ENCODE data around the gene ZNF92.
A peak's percentile ranks its signal among the peaks of the same experiment; 100 is the strongest.
"Not testable (repeated sequence)": the region's sequence is repeated elsewhere in the genome, so short reads cannot be mapped to it uniquely, and the experiment has no call there.

The ZNF92 gene

DNA sequence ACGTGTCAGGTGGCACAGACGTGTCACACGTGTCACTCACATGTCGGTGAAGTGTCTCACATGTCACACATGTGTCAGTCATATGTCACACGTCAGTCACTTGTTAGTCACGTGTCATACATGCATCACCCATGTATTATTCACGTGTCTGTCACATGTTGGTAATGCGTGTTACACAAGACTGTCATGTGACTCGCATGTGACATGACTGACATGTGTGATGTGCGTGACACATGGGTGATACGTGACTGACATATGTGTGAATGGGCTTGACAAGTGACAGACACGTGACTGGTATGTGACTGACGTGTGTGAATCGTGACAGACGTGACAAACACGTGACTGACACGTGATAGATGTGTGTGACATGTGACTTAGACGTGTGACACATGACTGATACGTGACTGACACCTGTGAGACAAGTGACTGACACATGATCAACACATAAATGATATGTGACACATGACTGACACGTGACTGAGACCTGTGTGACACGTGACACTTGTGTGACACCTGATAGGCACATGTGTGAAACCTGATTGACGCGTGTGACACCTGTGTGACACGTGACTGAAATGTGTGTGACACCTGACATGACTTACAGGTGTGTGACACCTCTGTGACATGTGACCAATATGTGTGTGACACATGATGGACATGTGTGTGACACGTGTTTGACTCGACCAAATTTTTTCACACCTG, 56.1 kb downstream of the ZNF92 start:
- no peak for DNase-seq (ENCODE audit: low spot score)

DNA sequence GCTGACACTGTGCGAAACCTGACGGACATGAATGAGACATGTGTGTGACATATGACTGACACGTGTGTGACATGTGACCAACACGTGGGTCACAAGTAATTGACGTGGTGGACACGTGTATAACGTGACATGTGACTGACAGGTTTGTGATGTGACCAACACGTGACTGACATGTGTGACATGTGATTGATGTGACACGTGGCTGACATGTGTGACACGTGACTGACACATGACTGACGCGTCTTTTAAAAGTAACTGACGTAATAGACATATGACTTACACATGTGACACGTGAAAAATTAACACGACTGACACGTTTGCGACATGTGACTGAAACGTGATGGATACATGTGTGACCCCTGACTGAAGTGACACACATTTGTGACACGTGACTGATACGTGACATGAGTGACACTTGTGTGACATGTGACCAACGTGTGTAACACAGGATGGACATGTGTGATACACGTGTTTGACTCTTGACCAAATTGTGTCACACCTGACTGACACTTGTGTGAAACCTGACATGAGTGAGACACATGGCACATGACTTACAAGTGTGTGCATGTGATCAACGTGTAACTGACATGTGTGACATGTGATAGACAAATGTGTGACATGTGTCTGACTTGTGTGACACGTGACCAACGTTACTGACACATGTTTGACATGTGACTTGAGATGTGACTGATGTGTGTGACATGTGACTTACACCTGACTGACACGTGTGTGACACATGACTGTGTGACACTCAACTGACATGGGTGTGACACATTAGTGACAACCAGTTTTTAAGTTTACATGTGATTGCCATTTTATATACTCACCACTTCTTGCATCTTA, 56.9 kb downstream of the ZNF92 start:
- DNase-seq (ENCODE audit: low spot score), result no peak

DNA sequence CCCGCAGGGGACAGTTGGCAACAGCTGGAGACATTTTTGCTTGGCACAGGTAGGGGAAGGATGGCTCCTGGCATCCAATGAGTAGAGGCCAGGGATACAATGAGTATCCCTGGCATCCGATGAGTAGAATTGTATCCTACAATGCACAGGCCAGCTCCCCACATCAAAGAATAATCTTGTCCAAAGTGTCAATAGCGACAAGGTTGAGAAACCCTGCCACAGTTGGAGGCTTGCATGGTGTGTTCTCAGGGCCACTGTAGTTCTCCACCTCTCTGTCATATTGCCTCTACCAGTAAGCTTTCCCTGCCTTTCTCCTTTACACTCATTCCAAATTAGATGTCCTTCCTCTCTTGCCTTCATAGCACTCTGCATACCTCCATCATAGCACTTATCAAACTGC, 60.7 kb downstream of the ZNF92 start:
- no peak for DNase-seq (ENCODE audit: low spot score)

DNA sequence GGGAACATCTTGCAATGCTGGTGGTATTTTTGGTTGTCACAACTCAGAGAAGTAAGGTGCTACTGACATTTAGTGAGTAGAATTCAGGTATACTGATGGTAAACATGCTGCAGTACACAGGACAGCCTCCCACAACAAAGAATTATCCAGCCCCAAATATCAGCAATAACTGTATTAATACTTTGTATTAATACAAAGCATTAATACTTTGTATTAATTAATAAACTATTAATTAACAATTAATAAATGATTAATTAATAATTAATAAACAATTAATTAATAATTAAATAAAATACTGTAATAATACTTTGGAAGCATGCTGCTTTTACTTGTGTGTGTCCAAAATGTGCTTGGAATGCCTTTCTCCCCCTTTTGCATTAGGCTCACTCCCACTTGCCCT, 62.5 kb downstream of the ZNF92 start:
- DNase-seq (ENCODE audit: low spot score), result no peak

DNA sequence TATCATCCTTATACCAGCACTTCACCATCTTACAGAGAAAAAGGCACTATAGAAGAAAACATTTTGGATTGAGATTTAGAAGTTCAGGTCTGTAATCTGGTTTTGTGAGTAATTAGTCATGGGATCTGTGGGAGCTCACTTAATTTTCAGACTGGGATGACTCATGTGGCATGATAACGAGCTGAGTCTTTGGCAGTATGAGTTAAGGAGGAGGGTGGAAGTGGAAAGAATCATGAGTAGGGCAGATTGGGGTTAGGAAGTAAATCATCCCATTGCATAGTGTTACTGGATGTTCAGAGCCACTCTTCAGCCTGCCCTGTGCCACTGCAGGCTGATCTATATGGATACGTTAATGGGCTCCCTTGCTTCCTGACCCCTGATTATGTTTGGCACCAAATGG, 64.9 kb downstream of the ZNF92 start:
- DNase-seq (ENCODE audit: low spot score), result peak; percentile 6

DNA sequence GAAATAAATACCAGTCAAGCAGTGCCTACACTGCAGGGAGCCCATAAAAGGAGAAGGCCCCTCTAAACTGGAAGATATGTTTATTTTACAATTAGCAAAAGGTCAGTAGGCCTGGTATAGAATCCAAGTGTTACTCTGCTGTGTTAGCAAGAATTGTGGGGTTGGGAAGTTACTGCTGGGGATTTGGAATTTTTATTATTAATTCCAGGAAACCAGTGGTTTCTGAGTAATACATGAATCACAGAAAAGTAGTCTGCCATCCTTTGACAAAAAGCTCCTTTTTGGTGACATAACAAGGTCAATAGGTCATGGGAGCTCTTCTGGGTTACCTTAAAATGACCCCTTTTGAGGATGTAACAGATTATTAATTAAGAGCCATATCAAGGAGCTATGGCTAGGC, 67.4 kb downstream of the ZNF92 start:
- DNase-seq (ENCODE audit: low spot score), result no peak

DNA sequence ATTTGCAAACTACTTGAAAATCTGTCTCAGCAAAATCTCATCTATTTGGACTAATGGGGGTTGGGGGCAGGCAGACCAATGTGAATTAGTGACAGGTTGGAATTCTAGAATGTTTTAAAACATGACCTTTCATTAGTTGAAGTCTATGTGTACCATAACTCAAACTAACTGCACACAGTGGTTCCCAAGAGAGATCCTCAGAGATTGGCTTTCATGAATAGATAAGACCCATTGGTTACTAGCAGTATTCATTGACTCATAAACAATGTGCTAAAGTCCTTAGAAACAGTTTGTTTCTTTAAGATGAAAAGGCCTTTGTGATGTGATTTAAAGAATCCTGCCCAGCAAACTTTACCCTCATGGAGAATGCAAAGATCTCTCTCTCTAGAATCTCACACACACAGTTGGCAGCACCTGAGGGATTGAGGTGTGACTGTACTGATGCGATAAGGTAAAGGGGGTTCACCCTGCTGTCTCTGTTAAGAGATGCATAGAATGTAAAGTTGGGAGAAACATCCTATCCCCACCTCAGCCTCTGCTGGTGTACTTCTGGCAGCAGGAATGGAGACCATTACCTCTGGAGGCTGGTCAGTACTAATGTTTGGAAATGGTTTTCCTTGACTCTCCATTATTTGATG, 70.7 kb downstream of the ZNF92 start:
- DNase-seq (ENCODE audit: low spot score), result no peak

DNA sequence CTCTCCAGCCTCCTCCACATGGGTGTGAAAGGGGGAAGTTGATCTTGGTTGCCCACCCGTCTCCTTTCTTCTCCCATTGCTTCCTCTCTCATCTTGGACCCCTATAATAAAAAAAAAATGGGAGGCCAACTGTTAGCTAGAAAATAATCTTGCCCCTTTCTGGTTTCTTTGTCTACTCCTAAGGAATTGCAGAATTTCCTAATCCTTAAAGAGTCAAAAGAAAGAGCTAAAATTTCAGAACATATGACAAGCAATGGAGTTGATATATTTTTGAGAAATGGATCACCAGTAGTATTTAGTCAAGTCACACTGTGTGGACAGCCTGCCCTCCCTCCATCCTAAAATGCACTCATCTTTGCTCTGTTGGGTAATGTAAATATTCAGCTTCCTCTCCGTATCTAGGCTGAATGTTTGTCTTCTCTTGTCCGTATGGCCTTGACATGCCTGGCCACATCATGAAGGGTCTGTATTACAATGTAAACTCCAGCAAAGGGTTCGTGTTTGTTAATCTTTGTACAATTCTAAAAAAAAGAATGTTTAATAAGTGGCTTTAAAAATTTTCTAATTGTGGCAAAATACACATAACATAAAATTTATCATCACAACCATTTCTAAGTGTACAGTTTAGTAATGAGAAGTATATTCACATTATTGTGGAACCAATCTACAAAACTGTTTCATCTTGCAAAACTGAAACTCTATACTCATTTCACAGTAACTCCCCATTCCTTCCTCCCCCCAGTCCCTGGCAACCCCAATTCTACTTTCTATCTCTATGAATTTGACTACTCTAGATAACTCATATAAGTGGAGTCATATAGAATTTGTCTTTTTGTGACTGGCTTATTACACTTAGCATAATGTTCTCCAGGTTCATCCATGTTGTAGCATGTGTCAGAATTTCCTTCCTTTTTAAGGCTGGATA, 71.5 kb downstream of the ZNF92 start:
- no peak for DNase-seq (ENCODE audit: low spot score)

DNA sequence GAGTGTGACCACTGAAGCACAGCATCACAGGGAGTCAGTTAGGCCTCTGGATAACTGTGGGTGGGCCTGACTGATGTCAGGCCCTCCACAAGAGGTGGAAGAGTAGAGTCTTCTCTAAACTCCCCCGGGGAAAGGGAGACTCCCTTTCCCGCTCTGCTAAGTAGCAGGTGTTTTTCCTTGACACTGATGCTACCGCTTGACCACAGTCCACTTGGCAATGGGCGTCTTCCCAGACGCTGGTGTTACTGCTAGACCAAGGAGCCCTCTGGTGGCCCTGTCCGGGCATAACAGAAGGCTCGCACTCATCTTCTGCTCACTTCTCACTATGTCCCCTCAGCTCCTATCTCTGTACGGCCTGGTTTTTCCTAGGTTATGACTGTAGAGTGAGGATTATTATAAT, 73.4 kb downstream of the ZNF92 start:
- not testable (repeated sequence) for DNase-seq (ENCODE audit: low spot score)

DNA sequence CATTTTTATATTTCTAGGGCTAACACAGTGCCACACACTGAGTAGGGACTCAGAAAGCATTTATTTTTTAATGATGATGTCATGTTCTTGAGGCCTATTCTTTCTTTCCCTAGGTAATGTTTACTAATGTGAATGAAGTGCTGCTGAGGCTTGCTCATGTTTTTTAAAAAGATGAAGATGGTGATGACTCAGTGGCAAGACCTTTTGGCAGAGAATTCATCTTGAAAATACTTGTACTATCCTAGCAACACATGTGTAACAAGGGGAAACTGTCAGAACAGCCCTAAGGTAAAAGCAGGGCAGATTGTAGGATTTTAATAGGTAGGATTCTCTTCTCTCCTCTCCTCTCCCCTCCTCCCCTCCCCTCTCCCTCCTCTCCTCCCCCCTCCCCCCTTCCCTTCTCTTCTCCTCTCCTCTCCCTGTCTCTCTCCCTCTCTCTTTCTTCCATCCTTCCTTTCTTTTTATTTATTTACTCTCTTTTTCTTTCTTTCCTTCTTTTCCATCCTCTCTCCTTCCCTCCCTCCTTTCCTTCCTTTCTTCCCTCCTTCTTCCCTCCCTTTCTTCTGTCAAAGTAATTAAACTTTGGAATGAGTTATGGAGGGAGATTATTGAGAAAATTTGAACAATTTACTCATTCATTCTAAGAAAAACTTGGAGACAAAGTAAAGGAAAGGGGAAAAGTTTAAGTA, 75.3 kb downstream of the ZNF92 start:
- no peak for DNase-seq (ENCODE audit: low spot score)

DNA sequence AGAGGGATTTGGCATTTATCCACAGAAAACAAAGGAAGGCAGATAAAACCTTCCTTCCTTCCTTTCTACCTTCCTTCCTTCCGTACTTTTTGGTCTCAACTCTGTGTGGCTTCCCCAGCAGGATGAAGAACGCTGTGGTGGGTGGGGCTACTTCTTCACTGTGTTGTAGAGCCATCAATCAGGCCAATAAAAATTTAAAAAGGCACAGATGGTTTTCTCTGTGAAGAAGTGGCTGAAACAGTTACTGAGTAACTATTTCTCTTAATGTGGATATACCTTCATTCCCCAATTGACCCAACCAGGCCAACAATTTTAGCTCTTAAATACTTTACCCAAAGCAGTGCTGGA, 75.8 kb downstream of the ZNF92 start:
- DNase-seq (ENCODE audit: low spot score), result no peak

All from Ammon's horn (tissue), 1 donor.